ENCODE measurements around the gene CFAP69. TPM values are rescaled to one million over a fixed set of nuclear protein-coding genes. Genes with fewer than 3 reads are reported as not detected.

CFAP69 gene
- total and polyA plus RNA-seq, 2 of the 8 experiments (the other 6 are each of a cell fraction or from before 2014, with no cell fraction given), result 1.00 to 3.8 TPM

GRCh38 chr7:90261441-90261840 is 16.5 kb downstream of the CFAP69 start:
- Histone ChIP-seq H3K14ac (ENCODE audit: insufficient read length) (no peak overlapping the region), H3K36me3 (ENCODE audit: control insufficient read depth in 2 of 4, insufficient read depth in 4 of 4, low read length in 3 of 4) (no peaks in the 10 kb centered on the region), H2BK20ac (ENCODE audit: low read length) (no peak overlapping the region), H3K9ac (replicated peaks in 1 of 4; ENCODE audit: extremely low read depth in 1 of 4, low read depth in 3 of 4, low read length in 3 of 4) (no peak overlapping the region), H3K18ac (ENCODE audit: extremely low read depth, low read length) (no peak overlapping the region), H4K20me1 (replicated peaks in 1 of 2; ENCODE audit: control insufficient read depth in 1 of 2, insufficient read depth in 2 of 2, low read length in 2 of 2) (no peaks in the 10 kb centered on the region), H3K79me2 (ENCODE audit: control insufficient read depth in 1 of 2, insufficient read depth in 2 of 2, low read length in 2 of 2) (no peaks in the 10 kb centered on the region), H3K56ac (replicated peaks; ENCODE audit: insufficient read length, low read depth, low read length) (no peak overlapping the region), H3K79me1 (ENCODE audit: low read depth, low read length) (no peaks in the 10 kb centered on the region), H3K23me2 (ENCODE audit: low read depth, low read length) (no peaks in the 10 kb centered on the region), H3K4ac (replicated peaks; ENCODE audit: insufficient read length, low read depth, low read length) (no peak overlapping the region), H3K4me3 (ENCODE audit: extremely low read depth in 1 of 4, insufficient read depth in 2 of 4, low read depth in 3 of 4, low read length in 4 of 4) (no peak overlapping the region), H2BK5ac (ENCODE audit: low read depth, low read length) (no peak overlapping the region), H3K27ac (ENCODE audit: low read depth, low read length) (no peak overlapping the region), H4K8ac (ENCODE audit: extremely low read depth, insufficient read depth, low read length) (no peak overlapping the region), H2AK5ac (ENCODE audit: low read depth, low read length) (no peak overlapping the region), H4K5ac (ENCODE audit: insufficient read length, low read depth, low read length) (no peak overlapping the region), H3K9me3 (ENCODE audit: insufficient read depth in 2 of 2, low read depth in 1 of 2, low read length in 1 of 2) (no peaks in the 10 kb centered on the region), H3K23ac (ENCODE audit: insufficient read length) (no peak overlapping the region), H3K27me3 (replicated peaks in 1 of 4; ENCODE audit: control insufficient read depth in 3 of 4, extremely low read depth in 1 of 4, insufficient read depth in 3 of 4, low read length in 3 of 4) (no peaks in the 10 kb centered on the region), H2BK15ac (ENCODE audit: low read length) (no peak overlapping the region), H4K91ac (replicated peaks; ENCODE audit: insufficient read length, low read length) (no peak overlapping the region), H3K4me1 (replicated peaks in 1 of 4; ENCODE audit: control insufficient read depth in 3 of 4, insufficient read depth in 4 of 4, low read length in 3 of 4) (no peaks in the 10 kb centered on the region), H3K4me2 (ENCODE audit: insufficient read depth in 1 of 2, low read depth in 2 of 2, low read length in 2 of 2) (no peak overlapping the region), H2BK12ac (ENCODE audit: low read depth, low read length) (no peak overlapping the region), H2BK120ac (replicated peaks; ENCODE audit: low read depth, low read length) (no peak overlapping the region), H2AFZ (ENCODE audit: low read length) (no peak overlapping the region)
- no peak for DNase-seq (ENCODE audit: low read depth in 1 of 2, low spot score in 2 of 2)
- no peak for FAIRE-seq
- TF ChIP-seq MAX (IDR thresholded peaks at IDR 0.05) (no peak), ATF2 (IDR thresholded peaks at IDR 0.05; ENCODE audit: low read length) (no peak), CHD1 (IDR thresholded peaks at IDR 0.05; ENCODE audit: low read depth, low read length) (no peak), KDM1A (IDR thresholded peaks at IDR 0.05; ENCODE audit: borderline replicate concordance, low read length) (no peak), HDAC2 (IDR thresholded peaks at IDR 0.05; ENCODE audit: borderline replicate concordance in 1 of 2, low read depth in 2 of 2, low read length in 2 of 2) (no peak), GABPA (IDR thresholded peaks at IDR 0.05; ENCODE audit: borderline replicate concordance, insufficient read depth, low read length) (no peak), HDAC6 (IDR thresholded peaks at IDR 0.05; ENCODE audit: low read depth, low read length) (no peak), EZH2 (IDR thresholded peaks at IDR 0.05; ENCODE audit: low read depth, low read length, severe bottlenecking) (no peak), TAF7 (optimal IDR thresholded peaks at IDR 0.05; ENCODE audit: borderline replicate concordance, low read depth, low read length) (no peak), SP1 (IDR thresholded peaks at IDR 0.05; ENCODE audit: low read depth, low read length) (no peak), TBP (IDR thresholded peaks at IDR 0.05; ENCODE audit: low read depth, low read length) (no peak), SP4 (IDR thresholded peaks at IDR 0.05; ENCODE audit: low read length) (no peak)
- POLR2A ChIA-PET (ENCODE audit: partially characterized antibody), result no interaction called here
- CTCF ChIA-PET (ENCODE audit: partially characterized antibody), result interaction anchor here (1.0 to 2.3 kb wide), 7 partner anchors 9 to 167 kb away, joined by 4 to 11 read pairs (median 6); partner anchors contain the start of gene STEAP1
